MM.1S (cell line): Measurements from ENCODE around the gene DPP6.

Experiments
- DNase-seq: peaks from one replicate; pipeline ENCODE4 v3.0.0-alpha.2; 2015
- H2AFZ ChIP-seq: fragments of 300-600 bp; sonication (generic); 2 replicates; pipeline ENCODE4 v1.6.0; 2016; ENCODE audit warnings: antibody characterized with exemption, low read length
- H3F3A ChIP-seq: fragments of 300-600 bp; sonication (generic); 2 replicates; pipeline ENCODE4 v1.6.1; 2016; ENCODE audit warnings: mild to moderate bottlenecking, antibody characterized with exemption, low read length, moderate library complexity, mixed read lengths; ENCODE audit not compliant: insufficient read depth
- H3K27ac ChIP-seq: fragments of 300-600 bp; sonication (generic); 2 replicates; pipeline ENCODE4 v1.5.1; 2016; ENCODE audit warnings: mild to moderate bottlenecking, low read length
- H3K27me3 ChIP-seq: fragments of 300-600 bp; sonication (generic); replicated peaks from 2 replicates; pipeline ENCODE4 v1.6.0; 2016; ENCODE audit warnings: low read length; ENCODE audit not compliant: insufficient read depth
- H3K36me3 ChIP-seq: fragments of 300-600 bp; sonication (generic); replicated peaks from 2 replicates; pipeline ENCODE4 v1.6.1; 2016; ENCODE audit warnings: mild to moderate bottlenecking, low read length, mixed read lengths; ENCODE audit not compliant: insufficient read depth
- H3K4me1 ChIP-seq: fragments of 300-600 bp; sonication (generic); 2 replicates; pipeline ENCODE4 v1.6.1; 2016; ENCODE audit warnings: low read length, mixed read lengths
- H3K4me2 ChIP-seq: fragments of 300-600 bp; sonication (generic); 2 replicates; pipeline ENCODE4 v1.6.0; 2016; ENCODE audit warnings: low read depth, low read length
- H3K4me3 ChIP-seq: fragments of 300-600 bp; sonication (generic); 2 replicates; pipeline ENCODE4 v1.5.1; 2016; ENCODE audit warnings: low read length, mixed read lengths
- H3K79me2 ChIP-seq: fragments of 300-600 bp; sonication (generic); 2 replicates; pipeline ENCODE4 v1.6.1; 2016; ENCODE audit warnings: mixed run types, low read length, mixed read lengths
- H3K9ac ChIP-seq: fragments of 300-600 bp; sonication (generic); 2 replicates; pipeline ENCODE4 v1.6.1; 2016; ENCODE audit warnings: low read length, mixed read lengths
- H3K9me2 ChIP-seq: fragments of 300-600 bp; sonication (generic); replicated peaks from 2 replicates; pipeline ENCODE4 v1.6.1; 2016; ENCODE audit warnings: mild to moderate bottlenecking, low read length, mixed read lengths; ENCODE audit not compliant: insufficient read depth
- H3K9me3 ChIP-seq: fragments of 300-600 bp; sonication (generic); replicated peaks from 2 replicates; pipeline ENCODE4 v1.6.1; 2016; ENCODE audit warnings: mild to moderate bottlenecking, low read length, mixed read lengths; ENCODE audit not compliant: insufficient read depth
- H4K20me1 ChIP-seq: fragments of 300-600 bp; sonication (generic); 2 replicates; pipeline ENCODE4 v1.6.1; 2016; ENCODE audit warnings: mild to moderate bottlenecking, low read length, moderate library complexity, mixed read lengths; ENCODE audit not compliant: insufficient read depth
- EZH2 ChIP-seq: fragments of 300-600 bp; sonication (generic); optimal IDR thresholded peaks from 2 replicates; pipeline ENCODE3; 2017; ENCODE audit warnings: low read depth, mild to moderate bottlenecking, antibody characterized with exemption, low read length, mixed read lengths
- EZH2phosphoT487 ChIP-seq: fragments of 300-600 bp; sonication (generic); IDR thresholded peaks from 2 replicates; pipeline ENCODE4 v1.6.1; 2018; ENCODE audit warnings: antibody characterized with exemption, low read length
- TF ChIP-seq, protein P1 (sequence below): fragments of 300-600 bp; sonication (generic); IDR thresholded peaks from 2 replicates; pipeline ENCODE4 v1.5.1; 2016; ENCODE audit warnings: antibody characterized with exemption, low read length, mixed read lengths

DPP6 gene

GRCh38 chr7:154748089-154748786 lies 696.0 kb downstream of the DPP6 start:
- no peak overlapping the region for H3K4me3 ChIP-seq
- no peaks in the 10 kb centered on the region for H3K4me1 ChIP-seq
- H3K9me3 ChIP-seq, result no peaks in the 10 kb centered on the region
- H3K9me2 ChIP-seq, result no peaks in the 10 kb centered on the region
- no peak overlapping the region for H3K9ac ChIP-seq
- H3K79me2 ChIP-seq, result no peaks in the 10 kb centered on the region
- DNase-seq, result no peak
- H3K27me3 ChIP-seq, result peaks cover 18% of the 10 kb centered on the region; the same call in 1 of the 2 replicates
- H4K20me1 ChIP-seq, result no peaks in the 10 kb centered on the region
- no peak overlapping the region for H3K4me2 ChIP-seq
- no peak overlapping the region for H3K27ac ChIP-seq
- no peaks in the 10 kb centered on the region for H3F3A ChIP-seq
- no peak overlapping the region for H2AFZ ChIP-seq
- no peak for TF ChIP-seq EZH2phosphoT487
- TF ChIP-seq, protein P1, sequence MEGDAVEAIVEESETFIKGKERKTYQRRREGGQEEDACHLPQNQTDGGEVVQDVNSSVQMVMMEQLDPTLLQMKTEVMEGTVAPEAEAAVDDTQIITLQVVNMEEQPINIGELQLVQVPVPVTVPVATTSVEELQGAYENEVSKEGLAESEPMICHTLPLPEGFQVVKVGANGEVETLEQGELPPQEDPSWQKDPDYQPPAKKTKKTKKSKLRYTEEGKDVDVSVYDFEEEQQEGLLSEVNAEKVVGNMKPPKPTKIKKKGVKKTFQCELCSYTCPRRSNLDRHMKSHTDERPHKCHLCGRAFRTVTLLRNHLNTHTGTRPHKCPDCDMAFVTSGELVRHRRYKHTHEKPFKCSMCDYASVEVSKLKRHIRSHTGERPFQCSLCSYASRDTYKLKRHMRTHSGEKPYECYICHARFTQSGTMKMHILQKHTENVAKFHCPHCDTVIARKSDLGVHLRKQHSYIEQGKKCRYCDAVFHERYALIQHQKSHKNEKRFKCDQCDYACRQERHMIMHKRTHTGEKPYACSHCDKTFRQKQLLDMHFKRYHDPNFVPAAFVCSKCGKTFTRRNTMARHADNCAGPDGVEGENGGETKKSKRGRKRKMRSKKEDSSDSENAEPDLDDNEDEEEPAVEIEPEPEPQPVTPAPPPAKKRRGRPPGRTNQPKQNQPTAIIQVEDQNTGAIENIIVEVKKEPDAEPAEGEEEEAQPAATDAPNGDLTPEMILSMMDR, result no peak
- no peak for TF ChIP-seq EZH2
- no peaks in the 10 kb centered on the region for H3K36me3 ChIP-seq

GRCh38 chr7:154750353-154750801 lies 698.2 kb downstream of the DPP6 start:
- Histone ChIP-seq H3K4me3 (no peak overlapping the region), H3K4me2 (no peak overlapping the region), H3K9me2 (no peaks in the 10 kb centered on the region), H3K27me3 (peaks cover 18% of the 10 kb centered on the region; the same call in 1 of the 2 replicates), H3K4me1 (no peaks in the 10 kb centered on the region), H3K9me3 (no peaks in the 10 kb centered on the region), H3K36me3 (no peaks in the 10 kb centered on the region), H3K79me2 (no peaks in the 10 kb centered on the region), H3F3A (no peaks in the 10 kb centered on the region), H4K20me1 (no peaks in the 10 kb centered on the region), H3K9ac (no peak overlapping the region), H2AFZ (no peak overlapping the region), H3K27ac (no peak overlapping the region)
- DNase-seq, result no peak
- TF ChIP-seq EZH2phosphoT487 (no peak), EZH2 (no peak)
- TF ChIP-seq, protein P1, result no peak

GRCh38 chr7:154753226-154753625 lies 701.0 kb downstream of the DPP6 start:
- Histone ChIP-seq H3K36me3 (no peaks in the 10 kb centered on the region), H3F3A (no peaks in the 10 kb centered on the region), H3K27me3 (peaks cover 20% of the 10 kb centered on the region; the same call in 1 of the 2 replicates), H3K4me1 (no peaks in the 10 kb centered on the region), H4K20me1 (no peaks in the 10 kb centered on the region), H3K27ac (no peak overlapping the region), H3K4me2 (no peak overlapping the region), H2AFZ (no peak overlapping the region), H3K4me3 (no peak overlapping the region), H3K9me2 (no peaks in the 10 kb centered on the region), H3K9ac (no peak overlapping the region), H3K79me2 (no peaks in the 10 kb centered on the region), H3K9me3 (no peaks in the 10 kb centered on the region)
- TF ChIP-seq EZH2 (no peak), EZH2phosphoT487 (no peak)
- TF ChIP-seq, protein P1, result no peak
- no peak for DNase-seq
